DMS153 treated with DMSO at 0.1 percent for 48 hours (cell line): Measurements from ENCODE around the gene HCAR3.
"Not testable (repeated sequence)": the region's sequence is repeated elsewhere in the genome, so short reads cannot be mapped to it uniquely, and the experiment has no call there.

Source experiments
- DNase-seq: peaks from one replicate; lab custom pipeline; 2025; ENCODE audit not compliant: unreplicated experiment; lab: John Stamatoyannopoulos, UW

The HCAR3 gene

DNA sequence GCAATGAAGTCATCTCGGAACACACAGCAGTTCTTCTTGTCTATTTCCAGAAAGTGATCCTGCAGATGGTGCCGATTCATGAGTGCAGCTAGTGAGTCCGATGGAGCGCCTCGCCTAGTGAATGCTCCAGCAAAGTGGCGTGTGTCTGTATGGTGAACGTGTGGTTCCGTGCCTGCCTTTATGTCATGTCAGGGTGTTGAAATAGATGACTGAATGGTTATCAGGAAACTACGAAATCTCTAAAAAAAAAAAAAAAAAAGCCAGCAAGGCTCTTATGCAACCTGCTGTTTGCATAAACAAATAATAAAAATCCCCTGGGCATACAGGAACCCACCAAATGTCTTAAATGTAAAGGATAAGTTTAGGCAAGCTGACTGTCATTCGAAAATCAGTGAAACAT is at the start of gene HCAR3:
Gene HCAR3 (minus strand): TSS at position 154 of the 400 bp plus-strand sequence. CDS start 74 bp downstream, at position 80.
- DNase-seq: not testable (repeated sequence)

DNA sequence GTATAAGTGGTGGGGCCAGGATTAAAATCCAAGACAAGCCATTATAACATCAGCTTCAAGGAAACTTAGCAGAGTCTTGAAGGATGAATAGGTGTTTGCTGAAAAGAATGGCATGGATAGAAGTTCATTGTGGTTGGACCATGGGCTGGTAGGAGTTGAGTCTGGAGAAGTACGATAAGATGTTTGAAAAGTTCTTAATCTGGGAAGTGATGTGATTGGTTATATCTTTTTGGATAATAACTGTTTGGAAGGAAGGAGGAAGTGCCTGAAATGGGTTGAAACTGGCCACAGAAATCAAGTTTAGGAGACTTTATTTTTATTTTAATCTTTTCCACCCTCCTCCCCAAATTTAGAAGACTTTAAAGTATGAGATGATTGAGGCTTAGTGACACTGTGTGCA is 41.0 kb upstream of the HCAR3 start:
- DNase-seq: no peak

DNA sequence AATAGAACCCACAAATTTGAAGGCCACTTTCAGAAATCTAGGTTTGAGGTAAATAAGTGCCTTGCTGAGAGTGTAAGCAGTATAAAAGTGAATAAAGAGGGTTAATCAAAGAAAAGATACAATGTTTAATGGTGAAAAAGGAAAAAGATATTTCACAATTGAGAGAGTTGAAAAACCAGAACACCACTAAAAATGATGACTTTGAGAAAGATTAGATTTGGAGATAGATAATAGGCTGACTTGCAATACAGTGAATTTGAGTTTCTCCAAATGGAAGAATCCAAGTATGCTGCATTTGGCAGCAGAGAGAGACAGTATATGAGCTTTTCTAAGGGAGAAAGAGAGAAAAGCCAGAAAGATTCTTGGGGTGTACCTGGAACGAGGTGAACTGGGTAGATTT is 38.2 kb upstream of the HCAR3 start:
- DNase-seq: no peak

DNA sequence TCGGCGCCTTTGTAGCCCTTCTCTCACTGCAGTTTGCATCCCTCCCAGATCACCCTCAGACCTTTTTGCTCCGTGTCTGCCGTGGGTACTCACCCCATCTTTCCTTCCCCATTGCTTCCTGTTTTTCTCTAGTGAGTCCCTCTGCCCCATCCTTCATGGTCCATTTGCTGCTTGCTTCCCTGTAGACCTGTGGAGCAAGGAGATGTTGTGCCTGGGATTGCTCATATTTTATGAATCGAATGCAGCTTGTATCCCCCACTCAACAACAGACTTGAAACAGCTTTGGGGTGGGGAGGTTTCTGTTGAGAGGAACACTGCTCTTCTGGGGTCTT is 36.7 kb upstream of the HCAR3 start:
- DNase-seq: no peak

DNA sequence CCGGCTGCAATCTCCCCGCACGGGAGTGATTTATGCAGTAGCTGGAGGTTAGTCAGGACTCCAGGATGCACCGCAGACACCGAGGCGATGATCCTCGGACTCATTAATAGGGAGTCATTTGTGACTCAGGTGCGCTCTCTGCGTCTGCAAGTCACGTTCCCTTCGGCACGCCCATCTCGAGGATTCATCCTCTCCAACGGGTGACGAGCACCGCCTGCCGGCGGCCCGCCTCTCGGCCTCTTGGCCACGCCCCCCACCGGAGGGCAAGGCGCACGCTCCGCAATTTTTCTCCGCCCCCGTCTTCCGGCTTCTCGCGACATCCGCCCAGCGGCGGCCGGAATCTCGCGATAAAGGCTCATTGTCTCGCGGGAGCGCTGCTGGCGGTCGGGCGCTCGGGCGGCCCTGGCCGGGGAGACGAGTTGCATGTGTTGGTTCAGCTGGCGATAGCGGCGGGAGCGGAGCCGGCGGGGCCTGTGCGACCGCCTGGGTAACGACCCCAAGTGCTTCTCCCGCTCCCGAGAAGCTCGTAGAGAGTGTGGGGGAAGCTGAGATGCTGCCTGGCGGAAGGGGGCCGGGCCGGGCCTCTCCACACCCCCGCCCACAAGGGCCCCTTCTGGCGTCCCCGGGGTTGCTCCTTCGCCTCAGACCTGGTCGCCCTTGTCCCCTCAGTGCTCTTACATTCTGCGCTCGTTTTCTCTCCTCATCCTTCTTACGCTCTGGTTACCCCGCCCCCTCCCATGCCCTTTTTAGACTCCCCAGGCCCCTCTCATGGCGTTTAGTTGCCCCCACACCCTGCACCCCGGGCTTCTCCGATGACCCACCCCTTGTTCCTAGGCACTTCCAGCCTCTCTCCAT is 36.1 kb upstream of the HCAR3 start, which contains the start of gene DENR:
Gene DENR (plus strand): TSS at position 361 of the 855 bp plus-strand sequence. CDS start 878 bp downstream, outside the sequence.
- DNase-seq: peak; percentile 98

DNA sequence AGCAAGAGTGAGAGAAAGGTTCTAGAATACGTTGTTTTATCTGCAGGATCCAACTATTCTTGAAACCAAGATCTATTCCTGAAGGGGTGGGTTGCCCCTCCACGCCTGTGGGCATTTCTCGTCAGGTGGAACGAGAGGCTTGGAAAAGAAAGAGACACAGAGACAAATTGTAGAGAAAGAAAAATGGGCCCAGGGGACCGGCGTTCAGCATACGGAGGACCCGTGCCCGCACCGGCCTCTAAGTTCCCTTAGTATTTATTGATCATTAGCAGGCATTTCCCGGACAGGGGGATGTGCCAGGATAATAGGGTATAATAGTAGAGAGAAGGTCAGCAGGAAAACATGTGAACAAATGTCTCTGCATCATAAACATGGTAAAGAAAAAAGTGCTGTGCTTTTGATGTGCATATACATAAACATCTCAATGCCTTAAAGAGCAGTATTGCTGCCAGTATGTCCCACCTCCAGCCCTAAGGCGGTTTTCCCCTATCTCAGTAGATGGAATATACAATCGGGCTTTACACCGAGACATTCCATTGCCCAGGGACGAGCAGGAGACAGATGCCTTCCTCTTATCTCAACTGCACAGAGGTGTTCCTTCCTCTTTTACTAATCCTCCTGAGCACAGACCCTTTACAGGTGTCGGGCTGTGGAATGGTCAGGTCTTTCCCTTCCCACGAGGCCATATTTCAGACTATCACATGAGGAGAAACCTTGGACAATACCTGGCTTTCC is 34.3 kb upstream of the HCAR3 start:
- not testable (repeated sequence) for DNase-seq

DNA sequence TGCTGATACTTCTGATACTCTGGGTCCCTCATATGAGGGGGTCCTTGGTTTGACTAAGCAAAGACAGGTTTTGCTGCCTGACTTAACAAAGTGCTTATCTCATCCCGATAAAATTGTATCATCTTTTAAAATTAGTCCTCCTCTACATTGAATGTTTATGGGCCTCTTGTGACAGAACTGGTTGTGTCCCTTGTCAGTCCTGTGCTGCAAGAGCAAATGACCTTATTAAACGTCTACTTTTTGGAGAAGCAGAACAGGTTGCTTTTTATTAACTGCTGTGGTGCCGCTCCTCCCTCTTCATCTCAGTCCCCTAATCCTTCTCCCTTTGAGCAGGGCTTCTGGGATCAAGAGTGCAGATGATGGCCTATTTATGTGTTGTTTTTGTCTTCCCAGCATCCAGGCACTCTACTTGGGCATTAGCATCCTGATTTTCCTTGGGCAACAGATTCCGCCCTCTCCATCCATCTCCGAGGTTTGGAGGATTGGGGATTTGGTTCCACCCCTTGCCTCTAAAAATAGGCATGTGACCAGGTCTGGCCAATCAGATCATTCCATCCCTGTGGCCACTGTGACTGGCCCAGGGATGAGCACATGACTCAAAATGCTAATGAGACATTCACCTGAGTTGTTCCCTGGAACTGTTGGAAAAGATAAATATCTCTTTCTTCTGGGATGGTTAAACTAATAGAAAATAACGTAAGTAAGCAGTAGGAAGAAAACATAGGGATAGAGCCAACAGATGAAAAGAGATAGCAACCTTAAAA is 33.1 kb upstream of the HCAR3 start:
- DNase-seq: no peak

DNA sequence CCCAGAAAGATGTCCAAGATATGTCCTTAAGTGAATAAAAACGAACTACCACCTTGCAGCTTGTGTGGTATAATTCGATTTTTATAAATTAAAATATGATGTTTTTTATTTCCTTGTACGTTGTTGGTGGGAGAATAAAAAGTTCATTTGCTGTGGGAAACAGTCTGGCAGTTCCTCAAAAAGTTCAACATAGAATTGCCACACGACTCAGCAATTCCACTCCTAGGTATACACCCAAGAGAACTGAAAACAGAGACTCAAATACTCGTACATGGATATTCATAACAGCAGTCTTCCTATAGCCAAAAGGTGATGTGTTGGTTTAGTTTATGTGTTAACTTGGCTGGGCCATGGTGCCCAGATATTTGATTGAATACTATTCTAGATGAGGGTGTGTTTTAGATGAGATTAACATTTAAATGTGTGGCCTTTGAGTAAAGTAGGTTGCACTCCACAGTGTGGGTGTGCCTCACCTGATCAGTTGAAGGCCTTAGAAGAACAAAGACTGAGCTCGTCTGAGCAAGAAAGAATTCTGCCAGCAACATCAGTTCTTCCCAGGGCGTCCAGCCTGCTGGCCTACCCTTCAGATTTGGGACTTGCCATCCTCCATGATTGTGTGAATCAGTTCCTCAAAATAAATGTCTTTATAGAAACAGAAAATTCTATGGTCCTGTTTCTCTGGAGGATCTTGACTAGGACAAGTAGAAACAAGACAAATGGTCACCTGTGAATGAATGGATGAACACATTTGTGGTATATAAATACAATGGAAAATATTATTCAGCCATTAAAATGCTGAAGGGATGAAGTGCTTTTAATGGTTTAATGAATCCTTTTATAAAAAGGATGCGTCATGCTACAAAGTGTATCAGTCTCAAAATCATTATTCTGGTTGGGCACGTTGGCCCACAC is 30.9 kb upstream of the HCAR3 start:
- no peak for DNase-seq

DNA sequence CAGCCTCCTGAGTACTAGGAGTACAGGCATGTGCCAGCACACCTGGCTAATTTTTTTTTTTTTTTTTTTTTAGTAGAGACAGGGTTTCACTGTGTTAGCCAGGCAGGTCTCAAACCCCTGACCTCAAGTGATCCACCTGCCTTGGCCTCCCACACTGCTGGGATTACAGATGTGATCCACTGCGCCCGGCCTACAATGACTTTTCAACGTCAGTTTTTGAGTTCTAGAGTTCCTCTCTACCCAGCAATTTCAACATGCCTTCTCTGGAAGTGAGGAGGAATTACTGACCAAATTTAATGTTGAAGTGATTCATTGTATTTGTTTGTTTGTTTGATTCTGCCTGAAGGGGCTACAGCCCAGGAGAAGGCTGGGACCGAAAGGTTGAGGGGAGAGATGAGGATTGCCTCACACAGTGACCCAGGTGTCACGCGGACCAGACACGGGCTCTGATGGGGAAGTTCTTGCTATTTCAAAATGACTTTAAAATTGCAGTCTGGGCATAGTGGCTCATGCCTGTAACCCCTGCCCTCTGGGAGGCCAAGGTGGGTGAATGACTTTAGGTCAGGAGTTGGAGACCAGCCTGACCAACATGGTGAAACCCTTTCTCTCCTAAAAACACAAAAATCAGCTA is 27.4 kb upstream of the HCAR3 start:
- no peak for DNase-seq

DNA sequence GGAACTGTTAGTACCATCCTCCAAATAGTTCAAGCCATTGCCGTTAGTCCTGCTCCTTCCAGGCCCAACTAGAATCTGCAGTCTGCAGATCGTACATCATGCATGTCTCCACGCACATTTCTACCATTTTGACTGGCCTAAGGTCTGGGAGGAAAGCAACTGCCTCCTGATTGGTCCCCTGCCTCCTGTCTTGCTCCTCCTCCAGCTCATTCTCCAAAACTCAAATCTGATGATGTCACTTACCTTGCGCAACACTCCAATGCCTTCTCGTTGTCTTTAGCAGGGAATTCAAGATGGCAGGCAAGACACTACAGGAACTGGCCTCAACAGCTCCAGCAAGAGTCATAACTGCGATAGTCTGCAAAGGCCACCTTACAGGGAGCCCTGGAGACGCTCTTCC is 23.7 kb upstream of the HCAR3 start:
- no peak for DNase-seq

DNA sequence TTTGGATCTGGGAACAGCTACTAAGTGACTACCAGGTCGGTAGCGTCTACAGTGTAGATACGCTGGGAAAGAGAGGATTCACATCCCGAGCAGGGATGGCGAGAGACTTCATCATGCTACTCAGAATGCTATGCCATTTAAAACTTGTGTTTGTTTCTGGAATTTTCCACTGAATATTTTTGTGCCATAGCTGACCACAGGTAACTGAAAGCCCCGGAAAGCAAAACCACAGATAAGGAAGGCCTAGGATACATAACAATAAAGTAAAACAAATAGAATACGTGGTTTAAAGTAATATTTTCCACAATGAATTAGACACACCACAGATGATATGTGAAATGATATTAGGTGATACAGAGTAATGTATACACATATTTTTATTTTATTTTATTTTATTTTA is 22.0 kb upstream of the HCAR3 start:
- no peak for DNase-seq

DNA sequence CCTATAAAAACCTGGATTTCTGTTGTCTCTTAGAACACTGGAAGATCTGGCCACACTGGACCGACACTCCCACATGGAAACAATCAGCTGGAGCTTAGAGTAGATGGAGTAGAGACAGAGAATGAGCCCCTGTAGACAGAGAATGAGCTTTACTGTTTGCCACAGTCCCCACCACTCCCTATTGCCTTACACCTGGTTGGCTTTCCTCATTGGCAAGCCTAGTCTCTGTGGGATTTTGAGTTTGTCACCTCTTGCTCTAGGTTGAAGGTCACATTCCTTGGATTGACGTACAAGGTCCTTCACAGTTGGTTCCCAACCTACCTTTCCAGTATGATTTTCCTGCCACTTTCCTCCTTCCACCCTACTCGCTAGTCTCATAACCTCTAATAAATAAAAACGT is 16.0 kb upstream of the HCAR3 start:
- no peak for DNase-seq

DNA sequence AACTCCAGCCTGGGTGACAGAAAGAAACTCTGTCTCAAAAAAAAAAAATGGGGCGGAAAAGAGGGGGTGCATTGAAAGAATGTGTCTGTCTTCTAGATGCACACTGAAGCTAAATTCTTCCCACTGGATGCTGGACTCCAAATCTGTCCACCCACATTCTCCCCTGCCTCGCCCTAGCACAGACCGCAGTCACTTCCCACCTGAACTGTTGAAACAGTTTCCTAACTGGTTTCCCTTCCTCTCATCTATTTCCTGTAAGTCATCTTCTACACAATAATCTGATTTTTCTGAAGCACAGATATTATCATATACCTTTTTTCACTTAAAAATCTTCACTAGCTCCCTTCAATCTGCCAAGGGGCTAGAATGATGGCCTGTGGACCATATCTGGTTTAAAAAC is 15.6 kb upstream of the HCAR3 start:
- DNase-seq: no peak

DNA sequence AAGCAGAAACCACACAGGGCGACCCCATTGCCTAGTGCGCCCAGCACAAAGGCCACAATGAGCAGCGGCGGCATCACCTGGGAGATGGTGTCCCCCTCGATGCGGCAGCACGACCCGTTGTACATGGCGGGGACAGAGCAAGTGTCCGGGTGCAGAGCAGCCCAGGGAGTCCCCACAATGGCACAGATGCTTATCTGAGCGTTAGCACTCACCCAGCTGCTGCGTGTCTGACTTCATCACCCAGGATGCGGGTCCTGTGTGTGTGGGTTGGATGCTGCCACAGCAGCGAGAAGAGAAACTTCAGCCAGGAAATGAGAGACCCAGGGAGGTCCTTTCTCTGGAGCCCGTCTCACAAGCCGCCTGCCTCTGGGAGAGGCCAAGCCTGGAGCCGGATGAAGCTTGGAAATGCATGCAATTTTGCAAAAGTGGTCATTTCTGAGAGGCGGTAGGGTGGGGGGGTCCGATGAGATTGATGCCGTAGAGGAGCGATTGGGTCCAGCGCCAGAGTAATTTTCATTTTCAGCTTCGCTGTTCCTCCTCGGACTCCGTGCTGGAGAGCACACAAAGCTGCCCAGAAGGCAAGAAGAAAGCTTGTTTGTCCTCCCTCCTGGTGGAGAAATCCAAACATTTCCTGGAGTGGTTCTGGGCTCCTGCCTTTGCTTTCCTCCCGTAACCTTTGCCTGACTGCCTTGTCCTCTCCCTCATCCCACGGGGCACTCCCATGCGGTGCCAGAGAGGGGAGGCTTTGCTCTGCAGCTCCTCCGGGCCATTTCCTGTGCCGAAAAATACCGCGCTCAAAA is 13.8 kb upstream of the HCAR3 start, which contains the start of gene HCAR1:
Gene HCAR1 (minus strand): TSS at position 630 of the 800 bp plus-strand sequence. CDS start 505 bp downstream, at position 125.
- DNase-seq: no peak

DNA sequence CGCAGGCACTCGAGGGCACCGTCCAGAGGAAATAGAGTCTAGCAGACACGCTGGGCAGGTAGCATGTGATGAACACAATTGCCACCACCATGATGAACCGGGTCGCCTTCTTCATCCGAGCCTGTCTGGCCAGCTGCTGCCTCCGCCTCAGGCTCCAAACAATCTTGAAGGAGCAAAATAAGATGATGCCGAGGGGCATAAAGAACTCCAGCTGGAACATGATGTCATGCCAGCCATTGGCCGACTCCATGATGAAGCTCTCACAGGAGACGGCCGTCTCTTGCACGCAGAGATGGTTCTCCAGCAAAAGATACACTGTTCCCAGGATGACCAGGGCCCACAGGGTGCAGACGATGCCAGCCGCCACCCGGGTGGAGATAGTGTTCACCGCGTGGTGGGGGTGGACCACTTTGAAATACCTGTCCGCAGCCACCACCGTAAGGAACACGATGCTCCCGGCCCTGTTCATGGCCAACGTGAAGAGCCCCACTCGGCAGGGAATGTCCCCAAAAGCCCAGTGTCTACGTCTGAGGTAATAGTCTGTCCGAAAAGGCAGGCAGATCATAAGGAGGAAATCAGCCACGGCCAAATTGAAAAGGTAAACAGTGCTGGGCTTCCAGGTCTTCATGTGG is 13.1 kb upstream of the HCAR3 start:
- DNase-seq: no peak

DNA sequence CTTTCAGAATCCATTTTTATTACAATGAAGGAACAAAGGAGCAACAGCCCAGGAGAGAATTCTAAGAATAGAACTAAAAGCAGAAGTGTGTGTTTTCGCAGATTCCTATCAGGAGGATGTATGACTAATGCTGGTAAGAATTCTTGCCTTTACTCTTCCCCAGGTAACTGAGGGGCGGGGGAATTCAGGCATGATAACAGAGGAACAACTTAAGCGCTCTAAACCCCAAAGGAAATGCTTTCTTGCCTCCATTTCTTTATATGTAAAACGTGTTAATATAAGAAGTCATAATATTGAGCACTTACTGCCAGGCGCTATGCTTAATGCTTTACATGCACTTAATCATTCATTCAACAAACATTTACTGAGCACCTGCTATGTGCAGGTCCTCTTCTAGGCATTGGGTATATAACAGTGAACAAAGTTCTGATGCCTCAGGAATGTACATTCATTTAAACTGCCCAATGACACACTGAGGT is 9.5 kb upstream of the HCAR3 start:
- DNase-seq: no peak

DNA sequence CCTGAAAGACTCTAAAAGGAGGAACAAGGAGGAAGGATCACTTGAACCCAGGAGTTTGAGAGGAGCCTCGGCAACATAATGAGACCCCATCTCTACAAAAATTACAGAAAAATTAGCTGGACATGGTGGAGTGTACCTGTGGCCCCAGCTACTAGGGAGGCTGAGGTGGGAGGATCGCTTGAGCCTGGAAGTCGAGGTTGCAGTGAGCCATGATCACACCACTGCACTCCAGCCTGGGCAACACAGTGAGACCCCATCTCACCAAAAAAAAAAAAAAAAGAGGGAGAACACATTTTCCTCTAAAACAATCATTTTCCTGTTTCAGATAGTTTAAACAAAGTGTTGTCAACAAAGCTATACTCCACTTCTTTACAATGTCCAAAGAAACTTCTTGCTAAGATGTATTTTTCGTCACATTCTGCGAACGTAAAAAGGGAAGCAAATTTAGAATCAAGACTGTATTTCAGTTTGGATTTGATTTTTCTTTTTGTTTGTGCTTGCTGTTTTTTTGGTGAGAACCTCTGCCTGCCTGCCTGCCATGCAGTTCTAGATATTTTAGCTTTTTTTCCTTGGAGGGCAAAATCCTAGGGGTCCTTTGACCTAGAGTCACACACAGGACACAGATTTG is 9.0 kb upstream of the HCAR3 start:
- no peak for DNase-seq

DNA sequence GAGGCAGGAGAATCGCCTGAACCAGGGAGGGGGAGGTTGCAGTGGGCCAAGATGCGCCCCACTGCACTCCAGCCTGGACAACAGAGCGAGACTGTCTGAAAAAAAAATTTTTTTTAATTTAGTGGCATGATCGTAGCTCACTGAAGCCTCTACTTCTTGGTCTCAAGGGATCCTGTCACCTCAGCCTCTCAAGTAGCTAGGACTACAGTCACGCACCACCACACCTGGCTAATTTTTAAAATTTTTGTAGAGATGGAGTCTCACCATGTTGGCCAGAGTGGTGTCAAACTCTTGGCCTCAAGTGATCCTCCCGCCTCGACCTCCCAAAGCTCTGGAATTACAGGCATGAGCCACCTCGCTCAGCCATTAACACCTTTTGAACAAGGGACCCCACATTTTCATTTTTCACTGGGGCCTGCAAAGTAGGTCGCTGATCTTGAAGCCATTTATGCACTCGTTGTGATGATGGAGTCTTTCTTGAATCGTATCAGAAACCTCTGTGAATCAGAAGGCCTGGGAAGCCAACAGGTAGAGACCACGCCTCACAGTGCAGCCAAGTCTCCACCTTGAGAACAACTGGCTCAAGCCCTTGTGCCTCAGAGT is 8.1 kb upstream of the HCAR3 start:
- no peak for DNase-seq
